Measurements from ENCODE around the gene IER2. TPM values are rescaled to one million over a fixed set of nuclear protein-coding genes. Genes with fewer than 3 reads are reported as not detected.

IER2 gene
- total and polyA plus RNA-seq, 9 of the 15 experiments (the other 6 are each of a cell fraction or from before 2014, with no cell fraction given): 4.5 to 205 (median 23.7) TPM

DNA sequence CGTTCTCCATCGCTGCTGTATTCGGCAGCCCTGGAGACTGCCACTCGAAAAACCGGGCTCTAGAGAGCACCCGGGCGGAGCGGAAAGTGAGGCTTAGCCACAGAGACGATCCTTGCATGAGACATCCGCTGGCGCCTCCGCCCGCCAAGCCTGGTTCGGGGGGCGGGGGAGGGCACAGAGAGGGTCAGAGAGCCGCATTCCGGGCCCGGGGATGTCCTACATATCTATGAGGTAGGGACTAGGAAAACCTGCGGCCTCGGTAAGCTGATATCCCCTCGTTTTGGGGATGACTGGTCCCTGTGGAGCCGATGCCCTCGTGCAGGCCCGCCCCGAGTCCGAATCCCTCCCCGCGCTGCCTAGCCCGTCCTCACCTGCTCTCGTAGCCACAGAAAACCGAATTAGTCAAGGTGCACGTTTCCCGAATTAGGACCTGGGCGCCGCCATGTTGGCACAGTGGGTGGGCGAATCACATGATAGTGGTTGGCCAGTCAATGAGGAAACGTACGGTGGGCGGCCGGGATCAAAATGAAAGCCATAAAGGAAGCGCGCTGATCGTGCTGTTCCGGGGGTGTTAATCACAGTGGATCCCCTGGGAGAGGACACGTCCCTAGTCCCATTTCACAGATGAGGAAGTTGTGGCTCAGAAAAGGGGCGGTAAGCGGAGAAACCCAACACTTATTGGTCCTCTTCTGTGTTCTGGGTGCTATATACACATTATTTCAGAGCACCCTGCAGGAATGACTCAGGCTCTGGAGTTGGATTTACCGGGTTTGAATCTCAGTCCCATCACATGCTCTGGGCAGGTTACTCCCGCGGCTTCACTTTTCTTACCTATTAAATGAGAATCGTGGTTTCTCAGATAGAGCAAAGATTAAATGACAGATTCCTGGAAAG is 33.7 kb upstream of the IER2 start, which contains the start of gene TRMT1 (continued):
- TF ChIP-seq, protein P1, sequence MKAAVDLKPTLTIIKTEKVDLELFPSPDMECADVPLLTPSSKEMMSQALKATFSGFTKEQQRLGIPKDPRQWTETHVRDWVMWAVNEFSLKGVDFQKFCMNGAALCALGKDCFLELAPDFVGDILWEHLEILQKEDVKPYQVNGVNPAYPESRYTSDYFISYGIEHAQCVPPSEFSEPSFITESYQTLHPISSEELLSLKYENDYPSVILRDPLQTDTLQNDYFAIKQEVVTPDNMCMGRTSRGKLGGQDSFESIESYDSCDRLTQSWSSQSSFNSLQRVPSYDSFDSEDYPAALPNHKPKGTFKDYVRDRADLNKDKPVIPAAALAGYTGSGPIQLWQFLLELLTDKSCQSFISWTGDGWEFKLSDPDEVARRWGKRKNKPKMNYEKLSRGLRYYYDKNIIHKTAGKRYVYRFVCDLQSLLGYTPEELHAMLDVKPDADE (conservative IDR thresholded peaks at IDR 0.05; ENCODE audit: control insufficient read depth, low read depth, low read length): peak; percentile 95
- peak; percentile 96 to 100 (median 99) for TF ChIP-seq YY1 (IDR thresholded peaks at IDR 0.05; ENCODE audit: borderline replicate concordance in 1 of 3, control insufficient read depth in 1 of 3, extremely low read depth in 1 of 3, insufficient read depth in 3 of 3, insufficient read length in 1 of 3, insufficient replicate concordance in 2 of 3, low read depth in 1 of 3, low read length in 2 of 3)
- peak; percentile 84 to 86 for TF ChIP-seq FOXK2 (conservative IDR thresholded peaks at IDR 0.05 in 1 of 2, IDR thresholded peaks at IDR 0.05 in 1 of 2; ENCODE audit: low read depth in 2 of 2)
- TF ChIP-seq, protein P2, sequence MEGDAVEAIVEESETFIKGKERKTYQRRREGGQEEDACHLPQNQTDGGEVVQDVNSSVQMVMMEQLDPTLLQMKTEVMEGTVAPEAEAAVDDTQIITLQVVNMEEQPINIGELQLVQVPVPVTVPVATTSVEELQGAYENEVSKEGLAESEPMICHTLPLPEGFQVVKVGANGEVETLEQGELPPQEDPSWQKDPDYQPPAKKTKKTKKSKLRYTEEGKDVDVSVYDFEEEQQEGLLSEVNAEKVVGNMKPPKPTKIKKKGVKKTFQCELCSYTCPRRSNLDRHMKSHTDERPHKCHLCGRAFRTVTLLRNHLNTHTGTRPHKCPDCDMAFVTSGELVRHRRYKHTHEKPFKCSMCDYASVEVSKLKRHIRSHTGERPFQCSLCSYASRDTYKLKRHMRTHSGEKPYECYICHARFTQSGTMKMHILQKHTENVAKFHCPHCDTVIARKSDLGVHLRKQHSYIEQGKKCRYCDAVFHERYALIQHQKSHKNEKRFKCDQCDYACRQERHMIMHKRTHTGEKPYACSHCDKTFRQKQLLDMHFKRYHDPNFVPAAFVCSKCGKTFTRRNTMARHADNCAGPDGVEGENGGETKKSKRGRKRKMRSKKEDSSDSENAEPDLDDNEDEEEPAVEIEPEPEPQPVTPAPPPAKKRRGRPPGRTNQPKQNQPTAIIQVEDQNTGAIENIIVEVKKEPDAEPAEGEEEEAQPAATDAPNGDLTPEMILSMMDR (IDR thresholded peaks at IDR 0.05 in 2 of 3, conservative IDR thresholded peaks at IDR 0.05 in 1 of 3; ENCODE audit: insufficient read depth in 2 of 3, low read depth in 1 of 3, low read length in 3 of 3): no peak
- no peak for TF ChIP-seq XRCC5 (IDR thresholded peaks at IDR 0.05; ENCODE audit: low read depth, low read length)
- TF ChIP-seq TBL1XR1 (IDR thresholded peaks at IDR 0.05; ENCODE audit: low read length in 2 of 2): peak in 1 of 2 experiments; percentile 51; a peak in 1 of 4 replicates
- TF ChIP-seq CCAR2 (IDR thresholded peaks at IDR 0.05; ENCODE audit: low read depth, low read length): no peak
- TF ChIP-seq, protein P3, sequence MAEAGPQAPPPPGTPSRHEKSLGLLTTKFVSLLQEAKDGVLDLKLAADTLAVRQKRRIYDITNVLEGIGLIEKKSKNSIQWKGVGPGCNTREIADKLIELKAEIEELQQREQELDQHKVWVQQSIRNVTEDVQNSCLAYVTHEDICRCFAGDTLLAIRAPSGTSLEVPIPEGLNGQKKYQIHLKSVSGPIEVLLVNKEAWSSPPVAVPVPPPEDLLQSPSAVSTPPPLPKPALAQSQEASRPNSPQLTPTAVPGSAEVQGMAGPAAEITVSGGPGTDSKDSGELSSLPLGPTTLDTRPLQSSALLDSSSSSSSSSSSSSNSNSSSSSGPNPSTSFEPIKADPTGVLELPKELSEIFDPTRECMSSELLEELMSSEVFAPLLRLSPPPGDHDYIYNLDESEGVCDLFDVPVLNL (CRISPR knock-in tag; IDR thresholded peaks at IDR 0.05; ENCODE audit: low read depth): no peak
- no peak for TF ChIP-seq NUFIP1 (IDR thresholded peaks at IDR 0.05; ENCODE audit: partially characterized antibody)
- TF ChIP-seq KAT2B (IDR thresholded peaks at IDR 0.05; ENCODE audit: low read depth, low read length): no peak
- TF ChIP-seq CC2D1A (IDR thresholded peaks at IDR 0.05): peak; percentile 73; the same call in 1 of the 2 replicates
- no peak for TF ChIP-seq LARP7 (IDR thresholded peaks at IDR 0.05)
- no peak for TF ChIP-seq ZC3H11A (IDR thresholded peaks at IDR 0.05; ENCODE audit: low read depth, low read length)
- TF ChIP-seq CTBP1 (IDR thresholded peaks at IDR 0.05; ENCODE audit: borderline replicate concordance): peak; percentile 48; the same call in 1 of the 2 replicates
- no peak for TF ChIP-seq TAF15 (IDR thresholded peaks at IDR 0.05; ENCODE audit: low read depth, low read length)
- TF ChIP-seq ZNF778 (CRISPR knock-in tag; IDR thresholded peaks at IDR 0.05): no peak
- no peak for TF ChIP-seq DACH1 (IDR thresholded peaks at IDR 0.05; ENCODE audit: partially characterized antibody)
- peak; percentile 100 for TF ChIP-seq SIN3A (IDR thresholded peaks at IDR 0.05; ENCODE audit: borderline replicate concordance in 2 of 2, control insufficient read depth in 1 of 2, low read depth in 2 of 2, low read length in 2 of 2)
- no peak; the same call in 1 of the 2 replicates for TF ChIP-seq MECOM (CRISPR knock-in tag; IDR thresholded peaks at IDR 0.05)
- peak; percentile 36; the same call in 1 of the 2 replicates for TF ChIP-seq MYNN (IDR thresholded peaks at IDR 0.05)
- TF ChIP-seq MYNN (CRISPR knock-in tag; IDR thresholded peaks at IDR 0.05): no peak
